SK-MEL-5 (cell line): ENCODE results near the gene FSTL1. TPM values are rescaled to one million over a fixed set of nuclear protein-coding genes. Genes with fewer than 3 reads are reported as not detected.
"Not testable (repeated sequence)": the region's sequence is repeated elsewhere in the genome, so short reads cannot be mapped to it uniquely, and the experiment has no call there.

Experiments
- DNase-seq: peaks from one replicate; pipeline ENCODE4 v3.0.0-alpha.2; 2016; ENCODE audit warnings: low read depth, low spot score
- in situ Hi-C: cut with HindIII; loops from 2 replicates; pipeline ENCODE4 v1.10.0; 2016; ENCODE audit warnings: low sequenced_read_pairs, high pct_unique_total_duplicates, low pct_unique_long_range_greater_than_20kb
- total RNA-seq: library from RNA; depleted of rRNA; stranded (reverse); fragments of >200 nt; shearing (Covaris generic); gene quantifications from 2 replicates; pipeline ENCODE4 v1.2.3, GENCODE V29; 2014

FSTL1 gene
- total RNA-seq, 1 experiment from 2014 or later, result 69.2 TPM

GRCh38 chr3:120402257-120402656 lies 48.5 kb downstream of the FSTL1 start:
- in situ Hi-C loops, result no loop called here
- DNase-seq, result no peak

- in situ Hi-C loops, result no loop called here
- DNase-seq, result no peak
These were observed 51.4 kb downstream of the FSTL1 start for GRCh38 chr3:120399372-120399771.

- no peak for DNase-seq
- in situ Hi-C loops, result no loop called here
These were observed 54.3 kb downstream of the FSTL1 start for GRCh38 chr3:120396469-120396868.

GRCh38 chr3:120394347-120394746 lies 56.4 kb downstream of the FSTL1 start:
- no peak for DNase-seq
- in situ Hi-C loops, result no loop called here

- in situ Hi-C loops, result no loop called here
- no peak for DNase-seq
These were observed 57.0 kb downstream of the FSTL1 start for GRCh38 chr3:120393761-120394160.

GRCh38 chr3:120393243-120393642 lies 57.5 kb downstream of the FSTL1 start:
- in situ Hi-C loops, result no loop called here
- no peak for DNase-seq

- no peak for DNase-seq
- in situ Hi-C loops, result no loop called here
These were observed 67.8 kb downstream of the FSTL1 start for GRCh38 chr3:120382941-120383447.

- no peak for DNase-seq
- in situ Hi-C loops, result no loop called here
These were observed 69.3 kb downstream of the FSTL1 start for GRCh38 chr3:120381503-120381902.

- in situ Hi-C loops, DNase-seq: not testable (repeated sequence)
These were observed 72.8 kb downstream of the FSTL1 start for GRCh38 chr3:120377948-120378347.

GRCh38 chr3:120370463-120370862 lies 80.3 kb downstream of the FSTL1 start:
- in situ Hi-C loops, result no loop called here
- no peak for DNase-seq

- in situ Hi-C loops, result no loop called here
- DNase-seq, result no peak
These were observed 81.7 kb downstream of the FSTL1 start for GRCh38 chr3:120369037-120369467.

GRCh38 chr3:120368172-120368571 lies 82.6 kb downstream of the FSTL1 start:
- no peak for DNase-seq
- in situ Hi-C loops, result no loop called here

GRCh38 chr3:120364821-120365220 lies 86.0 kb downstream of the FSTL1 start:
- DNase-seq, result no peak
- in situ Hi-C loops, result no loop called here

- in situ Hi-C loops, result no loop called here
These were observed 86.7 kb downstream of the FSTL1 start for GRCh38 chr3:120364101-120364500.

GRCh38 chr3:120357807-120358206 lies 93.0 kb downstream of the FSTL1 start:
- peak; percentile 7 for DNase-seq
- in situ Hi-C loops, result no loop called here

More at GRCh38 chr3:120364101-120364500, 86.7 kb downstream of the FSTL1 start:
- no peak for DNase-seq

GRCh38 chr3:120355486-120355885 lies 95.3 kb downstream of the FSTL1 start:
- DNase-seq, result no peak
- in situ Hi-C loops, result no loop called here

- no peak for DNase-seq
- in situ Hi-C loops, result no loop called here
These were observed 97.3 kb downstream of the FSTL1 start for GRCh38 chr3:120353463-120353862.

- in situ Hi-C loops, result no loop called here
- DNase-seq, result no peak
These were observed 98.8 kb downstream of the FSTL1 start for GRCh38 chr3:120352017-120352416.

- in situ Hi-C loops, result no loop called here
- DNase-seq, result peak; percentile 61
These were observed 100.3 kb downstream of the FSTL1 start for GRCh38 chr3:120350401-120350941.

- no peak for DNase-seq
These were observed 101.0 kb downstream of the FSTL1 start for GRCh38 chr3:120349855-120350125.

More at GRCh38 chr3:120349855-120350125, 101.0 kb downstream of the FSTL1 start:
- in situ Hi-C loops, result no loop called here
